ENCODE measurements around the gene ALDOB.

DNA sequence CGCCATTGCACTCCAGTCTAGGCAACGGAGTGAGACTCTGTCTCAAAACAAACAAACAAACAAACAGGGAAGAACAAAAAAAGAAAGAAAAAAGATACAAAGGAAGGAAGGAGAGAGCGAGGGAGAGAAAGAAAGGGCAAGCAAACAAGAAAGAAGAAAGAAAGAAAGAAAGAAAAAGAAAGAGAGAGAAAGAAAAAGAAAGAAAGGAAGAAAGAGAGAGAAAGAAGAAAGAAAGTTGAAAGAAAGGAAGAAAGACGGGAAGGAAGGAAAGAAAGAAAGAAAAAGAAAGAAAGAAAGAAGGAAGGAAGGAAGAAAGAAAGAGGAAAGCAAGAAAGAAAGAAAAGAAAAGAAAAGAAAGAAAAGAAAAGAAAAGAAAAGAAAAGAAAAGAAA is 13.1 kb upstream of the ALDOB start:
- TF ChIP-seq CTCF (conservative IDR thresholded peaks at IDR 0.05) (no peak), ZFX (IDR thresholded peaks at IDR 0.05) (no peak)

All from C4-2B (cell line).